Measurements from ENCODE around the gene BOLA3.

The BOLA3 gene

DNA sequence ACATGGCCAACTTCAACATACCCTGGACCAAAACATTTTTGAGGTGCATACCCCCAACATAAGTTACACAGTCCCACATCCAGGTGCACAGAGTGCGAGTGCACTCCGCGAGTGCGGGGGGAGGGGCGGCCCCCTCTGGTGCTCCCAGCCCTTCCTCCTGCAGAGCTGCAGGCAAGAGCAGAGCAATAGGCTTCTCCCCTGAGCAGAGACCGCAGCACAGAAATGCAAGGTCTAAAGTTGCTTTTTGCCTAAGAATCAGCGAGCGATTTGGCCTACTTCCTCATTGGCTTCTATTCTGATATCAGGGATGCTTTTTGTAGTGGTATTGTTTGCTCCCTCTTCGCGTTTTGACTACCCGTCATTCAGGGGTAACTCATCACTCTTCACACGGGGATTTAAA, 40.6 kb downstream of the BOLA3 start:
- no peak for TF ChIP-seq ZNF114 (tag by site-specific recombination; IDR thresholded peaks at IDR 0.05)
- no peak for TF ChIP-seq MEIS1 (CRISPR knock-in tag; IDR thresholded peaks at IDR 0.05; ENCODE audit: borderline replicate concordance)
- TF ChIP-seq SP3 (tag by site-specific recombination; IDR thresholded peaks at IDR 0.05) = no peak
- TF ChIP-seq OSR2 (tag by site-specific recombination; IDR thresholded peaks at IDR 0.05) = no peak
- TF ChIP-seq ZNF664 (tag by site-specific recombination; IDR thresholded peaks at IDR 0.05) = no peak
- TF ChIP-seq, protein P1, sequence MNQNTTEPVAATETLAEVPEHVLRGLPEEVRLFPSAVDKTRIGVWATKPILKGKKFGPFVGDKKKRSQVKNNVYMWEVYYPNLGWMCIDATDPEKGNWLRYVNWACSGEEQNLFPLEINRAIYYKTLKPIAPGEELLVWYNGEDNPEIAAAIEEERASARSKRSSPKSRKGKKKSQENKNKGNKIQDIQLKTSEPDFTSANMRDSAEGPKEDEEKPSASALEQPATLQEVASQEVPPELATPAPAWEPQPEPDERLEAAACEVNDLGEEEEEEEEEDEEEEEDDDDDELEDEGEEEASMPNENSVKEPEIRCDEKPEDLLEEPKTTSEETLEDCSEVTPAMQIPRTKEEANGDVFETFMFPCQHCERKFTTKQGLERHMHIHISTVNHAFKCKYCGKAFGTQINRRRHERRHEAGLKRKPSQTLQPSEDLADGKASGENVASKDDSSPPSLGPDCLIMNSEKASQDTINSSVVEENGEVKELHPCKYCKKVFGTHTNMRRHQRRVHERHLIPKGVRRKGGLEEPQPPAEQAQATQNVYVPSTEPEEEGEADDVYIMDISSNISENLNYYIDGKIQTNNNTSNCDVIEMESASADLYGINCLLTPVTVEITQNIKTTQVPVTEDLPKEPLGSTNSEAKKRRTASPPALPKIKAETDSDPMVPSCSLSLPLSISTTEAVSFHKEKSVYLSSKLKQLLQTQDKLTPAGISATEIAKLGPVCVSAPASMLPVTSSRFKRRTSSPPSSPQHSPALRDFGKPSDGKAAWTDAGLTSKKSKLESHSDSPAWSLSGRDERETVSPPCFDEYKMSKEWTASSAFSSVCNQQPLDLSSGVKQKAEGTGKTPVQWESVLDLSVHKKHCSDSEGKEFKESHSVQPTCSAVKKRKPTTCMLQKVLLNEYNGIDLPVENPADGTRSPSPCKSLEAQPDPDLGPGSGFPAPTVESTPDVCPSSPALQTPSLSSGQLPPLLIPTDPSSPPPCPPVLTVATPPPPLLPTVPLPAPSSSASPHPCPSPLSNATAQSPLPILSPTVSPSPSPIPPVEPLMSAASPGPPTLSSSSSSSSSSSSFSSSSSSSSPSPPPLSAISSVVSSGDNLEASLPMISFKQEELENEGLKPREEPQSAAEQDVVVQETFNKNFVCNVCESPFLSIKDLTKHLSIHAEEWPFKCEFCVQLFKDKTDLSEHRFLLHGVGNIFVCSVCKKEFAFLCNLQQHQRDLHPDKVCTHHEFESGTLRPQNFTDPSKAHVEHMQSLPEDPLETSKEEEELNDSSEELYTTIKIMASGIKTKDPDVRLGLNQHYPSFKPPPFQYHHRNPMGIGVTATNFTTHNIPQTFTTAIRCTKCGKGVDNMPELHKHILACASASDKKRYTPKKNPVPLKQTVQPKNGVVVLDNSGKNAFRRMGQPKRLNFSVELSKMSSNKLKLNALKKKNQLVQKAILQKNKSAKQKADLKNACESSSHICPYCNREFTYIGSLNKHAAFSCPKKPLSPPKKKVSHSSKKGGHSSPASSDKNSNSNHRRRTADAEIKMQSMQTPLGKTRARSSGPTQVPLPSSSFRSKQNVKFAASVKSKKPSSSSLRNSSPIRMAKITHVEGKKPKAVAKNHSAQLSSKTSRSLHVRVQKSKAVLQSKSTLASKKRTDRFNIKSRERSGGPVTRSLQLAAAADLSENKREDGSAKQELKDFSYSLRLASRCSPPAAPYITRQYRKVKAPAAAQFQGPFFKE (tag by site-specific recombination; IDR thresholded peaks at IDR 0.05; ENCODE audit: borderline replicate concordance) = no peak
- no peak for TF ChIP-seq ZNF514 (tag by site-specific recombination; IDR thresholded peaks at IDR 0.05)
- no peak for TF ChIP-seq ZNF221 (tag by site-specific recombination; IDR thresholded peaks at IDR 0.05; ENCODE audit: borderline replicate concordance)
- no peak for TF ChIP-seq ZNF112 (tag by site-specific recombination; IDR thresholded peaks at IDR 0.05)
- no peak for TF ChIP-seq ZNF621 (tag by site-specific recombination; IDR thresholded peaks at IDR 0.05)
- TF ChIP-seq ZNF214 (tag by site-specific recombination; IDR thresholded peaks at IDR 0.05; ENCODE audit: borderline replicate concordance) = no peak
- TF ChIP-seq MZF1 (tag by site-specific recombination; IDR thresholded peaks at IDR 0.05; ENCODE audit: borderline replicate concordance) = no peak
- TF ChIP-seq, protein P2, sequence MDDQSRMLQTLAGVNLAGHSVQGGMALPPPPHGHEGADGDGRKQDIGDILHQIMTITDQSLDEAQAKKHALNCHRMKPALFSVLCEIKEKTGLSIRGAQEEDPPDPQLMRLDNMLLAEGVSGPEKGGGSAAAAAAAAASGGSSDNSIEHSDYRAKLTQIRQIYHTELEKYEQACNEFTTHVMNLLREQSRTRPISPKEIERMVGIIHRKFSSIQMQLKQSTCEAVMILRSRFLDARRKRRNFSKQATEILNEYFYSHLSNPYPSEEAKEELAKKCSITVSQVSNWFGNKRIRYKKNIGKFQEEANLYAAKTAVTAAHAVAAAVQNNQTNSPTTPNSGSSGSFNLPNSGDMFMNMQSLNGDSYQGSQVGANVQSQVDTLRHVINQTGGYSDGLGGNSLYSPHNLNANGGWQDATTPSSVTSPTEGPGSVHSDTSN (CRISPR knock-in tag; IDR thresholded peaks at IDR 0.05) = no peak
- TF ChIP-seq, protein P3, sequence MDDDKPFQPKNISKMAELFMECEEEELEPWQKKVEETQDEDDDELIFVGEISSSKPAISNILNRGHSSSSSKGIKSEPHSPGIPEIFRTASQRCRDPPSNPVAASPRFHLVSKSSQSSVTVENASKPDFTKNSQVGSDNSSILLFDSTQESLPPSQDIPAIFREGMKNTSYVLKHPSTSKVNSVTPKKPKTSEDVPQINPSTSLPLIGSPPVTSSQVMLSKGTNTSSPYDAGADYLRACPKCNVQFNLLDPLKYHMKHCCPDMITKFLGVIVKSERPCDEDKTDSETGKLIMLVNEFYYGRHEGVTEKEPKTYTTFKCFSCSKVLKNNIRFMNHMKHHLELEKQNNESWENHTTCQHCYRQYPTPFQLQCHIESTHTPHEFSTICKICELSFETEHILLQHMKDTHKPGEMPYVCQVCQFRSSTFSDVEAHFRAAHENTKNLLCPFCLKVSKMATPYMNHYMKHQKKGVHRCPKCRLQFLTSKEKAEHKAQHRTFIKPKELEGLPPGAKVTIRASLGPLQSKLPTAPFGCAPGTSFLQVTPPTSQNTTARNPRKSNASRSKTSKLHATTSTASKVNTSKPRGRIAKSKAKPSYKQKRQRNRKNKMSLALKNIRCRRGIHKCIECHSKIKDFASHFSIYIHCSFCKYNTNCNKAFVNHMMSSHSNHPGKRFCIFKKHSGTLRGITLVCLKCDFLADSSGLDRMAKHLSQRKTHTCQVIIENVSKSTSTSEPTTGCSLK (tag by site-specific recombination; IDR thresholded peaks at IDR 0.05) = no peak
- TF ChIP-seq ZNF239 (tag by site-specific recombination; IDR thresholded peaks at IDR 0.05) = no peak
- no peak for TF ChIP-seq ZNF211 (tag by site-specific recombination; IDR thresholded peaks at IDR 0.05; ENCODE audit: low read depth)
- TF ChIP-seq HOXC10 (CRISPR knock-in tag; IDR thresholded peaks at IDR 0.05) = no peak
- TF ChIP-seq KLF8 (tag by site-specific recombination; IDR thresholded peaks at IDR 0.05) = no peak
- TF ChIP-seq ZNF23 (tag by site-specific recombination; IDR thresholded peaks at IDR 0.05; ENCODE audit: borderline replicate concordance) = no peak
- no peak overlapping the region for H3K27ac ChIP-seq (ENCODE audit: extremely low read depth, low read depth, low read length)
- ChIA-PET CTCF (interaction anchor here (0.6 kb wide), 1 partner anchor 710 kb away, joined by 3 read pairs; no protein-coding TSS in a partner anchor), POLR2A (interaction anchor here (1.1 kb wide), 1 partner anchor 13 kb away, joined by 3 read pairs; no protein-coding TSS in a partner anchor)
- no peaks in the 10 kb centered on the region for H3K4me1 ChIP-seq (ENCODE audit: control insufficient read depth, insufficient read depth, low read length)
- peaks cover 0 to 12% of the 10 kb centered on the region in 2 experiments; a peak in 1 of 3 replicates for H3K36me3 ChIP-seq (ENCODE audit: control insufficient read depth in 2 of 2, insufficient read depth in 1 of 2, low read length in 2 of 2)
- no peak overlapping the region for H3K4me3 ChIP-seq (ENCODE audit: low read depth, low read length)
- no peaks in the 10 kb centered on the region for H3K9me3 ChIP-seq (ENCODE audit: control insufficient read depth, insufficient read depth, low read depth, low read length)
